Naive thymus-derived CD4-positive, alpha-beta T cell (primary cell): ENCODE results near the gene RAB38. TPM values are rescaled to one million over a fixed set of nuclear protein-coding genes. Genes with fewer than 3 reads are reported as not detected.

Experiments used
- microRNA-seq: library from miRNA; unstranded; fragments of <30 nt; microRNA quantifications from one replicate; pipeline ENCODE4 v1.2.0, GENCODE V29; 2022; ENCODE audit warnings: borderline microRNAs expressed
- polyA plus RNA-seq, 2 donors: library from polyadenylated mRNA; unstranded; fragments of 300-500 nt; fragmentation: Illumina TruSeq; gene quantifications; one replicate each; pipeline ENCODE4 v1.2.3, GENCODE V29; 2021
- total RNA-seq, 6 experiments: library from RNA in 5 of 6; stranded (reverse) in 5 of 6; gene quantifications; 1 replicate in 5 of 6; 2 replicates in 1 of 6; pipeline ENCODE4 v1.2.3 and lab custom pipeline; 2021 to 2026

RAB38 gene
- total and polyA plus RNA-seq, 7 experiments from 2014 or later = 0.14 to 1.9 (median 0.30) TPM; not detected in 2

Small RNAs within 50 kb of the gene (microRNA-seq; reads per million reads assigned to microRNA genes)
- gene MIR3166 = not detected

Other genes starting within 250 kb of the RAB38 start
- gene CTSC, start 162.3 kb upstream of the RAB38 start, total RNA-seq = 100 to 1,000 TPM in 2 of 5 experiments, 10 to 100 TPM in 3; 26.9 to 174 (median 45.2) TPM
- 10 to 100 TPM; 86.6 to 94.6 TPM for gene CTSC, start 162.3 kb upstream of the RAB38 start, polyA plus RNA-seq